HepG2 (cell line): ENCODE data around the gene PANK4. TPM values are rescaled to one million over a fixed set of nuclear protein-coding genes. Genes with fewer than 3 reads are reported as not detected.

Experiments used
- ATAC-seq: fragments of 200-7000 bp; cut with Tn5 transposase; 3 replicates; pipeline ENCODE4 v1.9.1; 2020; ENCODE audit warnings: mild to moderate bottlenecking, moderate library complexity
- BruUV-seq: library from RNA; stranded (reverse); fragments of 400-500 nt; replicated peaks from 2 replicates; lab custom pipeline; 2021; lab: Mats Ljungman, UMichigan
- CTCF ChIA-PET: fragments of 300-600 bp; formaldehyde crosslinking; extraction: SDS; loops from one replicate; lab custom pipeline; 2021; ENCODE audit warnings: low total read pairs, inconsistent platforms, low intra/inter-chr PET ratio; lab: Yijun Ruan, JAX
- POLR2A ChIA-PET: fragments of 350-600 bp; sonication (Branson Sonifier 250); formaldehyde crosslinking; loops from one replicate; lab custom pipeline; 2020; ENCODE audit warnings: antibody characterized with exemption, inconsistent platforms; lab: Yijun Ruan, JAX
- DNase-seq: peaks from one replicate; pipeline ENCODE4 v3.0.0-alpha.2; 2015; ENCODE audit warnings: low spot score
- FAIRE-seq: peaks from 3 replicates; lab custom pipeline; 2011; peaks lifted over from hg19 to GRCh38; lab: Jason Lieb, UNC
- H2AFZ ChIP-seq: one replicate; pipeline ENCODE4 v1.6.1; 2011; ENCODE audit warnings: low read length, inconsistent platforms
- H3K27ac ChIP-seq: fragments of 300-600 bp; 3 replicates; pipeline ENCODE4 v1.8.0; 2011; ENCODE audit warnings: mixed run types, mild to moderate bottlenecking, mixed read lengths, low read length, inconsistent platforms; ENCODE audit not compliant: insufficient read depth; ENCODE audit errors: extremely low read length
- H3K27me3 ChIP-seq, 2 experiments: fragments of 200-600 bp in 1 of 2; 2 replicates in 1 of 2; 3 replicates in 1 of 2; pipeline versions ENCODE4 v1.6.0 to v1.8.0; 2011; ENCODE audit warnings: low read length in 2 of 2, mild to moderate bottlenecking in 2 of 2, moderate library complexity in 2 of 2, inconsistent platforms in 1 of 2; ENCODE audit not compliant: insufficient read depth in 2 of 2, control insufficient read depth in 1 of 2
- H3K36me3 ChIP-seq, 2 experiments: fragments of 200-600 bp in 1 of 2; replicated peaks in 1 of 2; 2 replicates in 1 of 2; 3 replicates in 1 of 2; pipeline versions ENCODE4 v1.5.1 to v1.8.0; 2011; ENCODE audit warnings: low read length in 2 of 2, inconsistent platforms in 1 of 2; ENCODE audit not compliant: insufficient read depth in 2 of 2, control insufficient read depth in 1 of 2
- H3K4me1 ChIP-seq: 2 replicates; pipeline ENCODE4 v1.5.1; 2012; ENCODE audit warnings: low read length, inconsistent platforms; ENCODE audit not compliant: insufficient read depth
- H3K4me2 ChIP-seq: 2 replicates; pipeline ENCODE4 v1.6.0; 2011; ENCODE audit warnings: low read depth, low read length, inconsistent platforms
- H3K4me3 ChIP-seq, 3 experiments: fragments of 200-600 bp in 1 of 3; sonication (generic), shearing (Covaris generic) in 1 of 3; replicated peaks in 1 of 3; 2 replicates each; pipeline ENCODE4 v1.5.1; 2011 to 2016; ENCODE audit warnings: low read length in 3 of 3, inconsistent platforms in 2 of 3, low read depth in 2 of 3, mild to moderate bottlenecking in 2 of 3, control low read depth in 1 of 3, mixed read lengths in 1 of 3; ENCODE audit not compliant: insufficient read depth in 1 of 3
- H3K79me2 ChIP-seq: one replicate; pipeline ENCODE4 v1.6.1; 2011; ENCODE audit warnings: low read length, inconsistent platforms; ENCODE audit not compliant: insufficient read depth
- H3K9ac ChIP-seq: 2 replicates; pipeline ENCODE4 v1.6.0; 2011; ENCODE audit warnings: mild to moderate bottlenecking, low read depth, low read length, inconsistent platforms; ENCODE audit not compliant: insufficient read depth
- H3K9me3 ChIP-seq: 2 replicates; pipeline ENCODE4 v1.5.1; 2012; ENCODE audit warnings: mild to moderate bottlenecking, low read length
- H4K20me1 ChIP-seq: 2 replicates; pipeline ENCODE4 v1.6.0; 2011; ENCODE audit warnings: inconsistent platforms, mild to moderate bottlenecking, low read length, moderate library complexity; ENCODE audit not compliant: insufficient read depth
- CENPT ChIP-seq: sonication (generic); formaldehyde crosslinking; IDR thresholded peaks from 2 replicates; pipeline ENCODE4 v1.8.0; 2022; ENCODE audit warnings: low read depth, mild to moderate bottlenecking, moderate library complexity, missing genetic modification reagents
- GABPB1 ChIP-seq: IDR thresholded peaks from 2 replicates; pipeline ENCODE4 v1.6.1; 2016; ENCODE audit warnings: mild to moderate bottlenecking, missing genetic modification reagents, moderate library complexity, missing compliant biosample characterization
- HIVEP1 ChIP-seq: sonication (generic); formaldehyde crosslinking; IDR thresholded peaks from 2 replicates; pipeline ENCODE4 v1.4.0; 2020; ENCODE audit warnings: mild to moderate bottlenecking, missing genetic modification reagents
- HNRNPL ChIP-seq: fragments of 200-400 bp; formaldehyde crosslinking; IDR thresholded peaks from 2 replicates; pipeline ENCODE4 v1.6.1; 2017; ENCODE audit warnings: mild to moderate bottlenecking, low read depth, low read length
- HOXA3 ChIP-seq: sonication (generic); formaldehyde crosslinking; IDR thresholded peaks from 2 replicates; pipeline ENCODE4 v1.5.0; 2020; ENCODE audit warnings: missing genetic modification reagents
- IRX3 ChIP-seq: sonication (generic); formaldehyde crosslinking; IDR thresholded peaks from 2 replicates; pipeline ENCODE4 v1.8.1; 2023; ENCODE audit warnings: mild to moderate bottlenecking, low read depth, missing genetic modification reagents, borderline replicate concordance
- MAF1 ChIP-seq: sonication (generic); formaldehyde crosslinking; IDR thresholded peaks from 2 replicates; pipeline ENCODE4 v1.5.0; 2020; ENCODE audit warnings: missing genetic modification reagents, borderline replicate concordance
- NPAS2 ChIP-seq: sonication (generic); formaldehyde crosslinking; IDR thresholded peaks from 2 replicates; pipeline ENCODE4 v1.8.0; 2022; ENCODE audit warnings: mild to moderate bottlenecking, missing genetic modification reagents, borderline replicate concordance
- PAF1 ChIP-seq: IDR thresholded peaks from 2 replicates; pipeline ENCODE4 v1.6.1; 2016; ENCODE audit warnings: missing genetic modification reagents, missing compliant biosample characterization
- RBAK ChIP-seq: sonication (generic); formaldehyde crosslinking; IDR thresholded peaks from 2 replicates; pipeline ENCODE4 v1.5.1; 2020; ENCODE audit warnings: mild to moderate bottlenecking, missing genetic modification reagents
- SRSF9 ChIP-seq: fragments of 200-400 bp; formaldehyde crosslinking; IDR thresholded peaks from 2 replicates; pipeline ENCODE4 v1.6.1; 2018; ENCODE audit warnings: borderline replicate concordance, mild to moderate bottlenecking, low read depth, low read length; ENCODE audit not compliant: insufficient read depth, poor library complexity, severe bottlenecking
- THAP8 ChIP-seq: sonication (generic); formaldehyde crosslinking; IDR thresholded peaks from 2 replicates; pipeline ENCODE4 v1.5.1; 2020; ENCODE audit warnings: missing genetic modification reagents, mild to moderate bottlenecking, borderline replicate concordance
- ZC3H4 ChIP-seq: sonication (generic); formaldehyde crosslinking; IDR thresholded peaks from 2 replicates; pipeline ENCODE4 v1.4.0; 2020; ENCODE audit warnings: missing genetic modification reagents, borderline replicate concordance
- ZNF124 ChIP-seq: sonication (generic); formaldehyde crosslinking; IDR thresholded peaks from 2 replicates; pipeline ENCODE4 v1.4.0; 2020; ENCODE audit warnings: missing genetic modification reagents
- ZNF431 ChIP-seq: sonication (generic); formaldehyde crosslinking; IDR thresholded peaks from 2 replicates; pipeline ENCODE4 v1.9.0; 2022; ENCODE audit warnings: missing genetic modification reagents, low read depth, mild to moderate bottlenecking, borderline replicate concordance
- ZNF839 ChIP-seq: sonication (generic); formaldehyde crosslinking; IDR thresholded peaks from 2 replicates; pipeline ENCODE4 v1.4.0; 2020; ENCODE audit warnings: missing genetic modification reagents, mild to moderate bottlenecking, borderline replicate concordance
- ZSCAN25 ChIP-seq: sonication (generic); formaldehyde crosslinking; IDR thresholded peaks from 2 replicates; pipeline ENCODE4 v1.8.0; 2022; ENCODE audit warnings: mild to moderate bottlenecking, missing genetic modification reagents
- ZSCAN29 ChIP-seq: sonication (generic); formaldehyde crosslinking; conservative IDR thresholded peaks from 2 replicates; pipeline ENCODE4 v1.4.0; 2020; ENCODE audit warnings: mild to moderate bottlenecking, missing genetic modification reagents
- WGBS: methylation state at CpG from one replicate; pipeline ENCODE4 v1.1.6; 2017; ENCODE audit warnings: low lambda C conversion rate; 5-methylcytosine and 5-hydroxymethylcytosine counted together
- in situ Hi-C: cut with HindIII; loops from 2 replicates; pipeline ENCODE4 v1.10.0; 2017; ENCODE audit warnings: low pct_unique_long_range_greater_than_20kb; ENCODE audit not compliant: extremely low pct_ligation_motif_present
- intact Hi-C: fragments of 100-400 bp; cut with micrococcal nuclease; formaldehyde crosslinking; loops from one replicate; pipeline ENCODE4 v1.10.0; 2022; ENCODE audit not compliant: unreplicated experiment
- polyA plus RNA-seq, 8 experiments: library from polyadenylated mRNA; depleted of rRNA in 3 of 8; stranded (reverse) in 7 of 8; unstranded in 1 of 8; fragments of >200 nt; fragmentation: Illumina TruSeq in 4 of 8; extraction: Trizol in 4 of 8; gene quantifications; 2 replicates each; pipeline versions ENCODE4 v1.2.1 to v1.2.3, GENCODE V29; 2011 to 2016; ENCODE audit warnings: low read depth in 4 of 8, missing spikeins in 1 of 8, mixed read lengths in 1 of 8; ENCODE audit not compliant: insufficient read depth in 1 of 8
- total RNA-seq, 5 experiments: library from RNA; depleted of rRNA; stranded (reverse); fragments of >200 nt; fragmentation: Illumina TruSeq; extraction: Trizol; gene quantifications; 2 replicates each; pipeline ENCODE4 v1.2.3, GENCODE V29; 2016; ENCODE audit warnings: low read depth in 1 of 5
- TF ChIP-seq, protein P1 (sequence below): sonication (generic); formaldehyde crosslinking; IDR thresholded peaks from 2 replicates; pipeline ENCODE4 v1.8.1; 2023; ENCODE audit warnings: mild to moderate bottlenecking, missing genetic modification reagents

The PANK4 gene
- total and polyA plus RNA-seq, 2 of the 13 experiments (the other 11 are each of a cell fraction or from before 2014, with no cell fraction given), result 17.4 to 19.3 TPM

GRCh38 chr1:2532485-2533160 lies 6.2 kb upstream of the PANK4 start:
- no peaks in the 10 kb centered on the region for H4K20me1 ChIP-seq
- no peaks in the 10 kb centered on the region for H3K79me2 ChIP-seq
- no peak overlapping the region for H2AFZ ChIP-seq
- DNase-seq (no peak), FAIRE-seq (no peak), ATAC-seq (no peak)
- POLR2A ChIA-PET, result interaction anchor here (1.2 kb wide), 1 partner anchor 13 kb away, joined by 5 read pairs; no protein-coding TSS in a partner anchor
- no peak overlapping the region for H3K4me2 ChIP-seq
- in situ Hi-C loops, result no loop called here
- no peaks in the 10 kb centered on the region for H3K9me3 ChIP-seq
- H3K9ac ChIP-seq, result no peak overlapping the region
- BruUV-seq, result no TSS peak
- H3K4me3 ChIP-seq, result no peak overlapping the region
- peaks cover 25% of the 10 kb centered on the region for H3K4me1 ChIP-seq
- WGBS, result 17% methylated on average over 7 of the region's 23 CpGs
- CTCF ChIA-PET, result no interaction called here
- no peak for TF ChIP-seq MAF1
- no peak for TF ChIP-seq HIVEP1 (CRISPR knock-in tag)
- no peak for TF ChIP-seq IRX3
- TF ChIP-seq RBAK (CRISPR knock-in tag), result no peak
- no peak for TF ChIP-seq PAF1 (CRISPR knock-in tag)
- no peak for TF ChIP-seq ZNF839
- no peak for TF ChIP-seq SRSF9
- no peak for TF ChIP-seq GABPB1 (CRISPR knock-in tag)
- TF ChIP-seq ZC3H4 (CRISPR knock-in tag), result no peak
- TF ChIP-seq HOXA3, result no peak
- TF ChIP-seq THAP8, result no peak
- TF ChIP-seq ZSCAN25 (CRISPR knock-in tag), result no peak
- no peak for TF ChIP-seq NPAS2 (CRISPR knock-in tag)
- TF ChIP-seq, protein P1, sequence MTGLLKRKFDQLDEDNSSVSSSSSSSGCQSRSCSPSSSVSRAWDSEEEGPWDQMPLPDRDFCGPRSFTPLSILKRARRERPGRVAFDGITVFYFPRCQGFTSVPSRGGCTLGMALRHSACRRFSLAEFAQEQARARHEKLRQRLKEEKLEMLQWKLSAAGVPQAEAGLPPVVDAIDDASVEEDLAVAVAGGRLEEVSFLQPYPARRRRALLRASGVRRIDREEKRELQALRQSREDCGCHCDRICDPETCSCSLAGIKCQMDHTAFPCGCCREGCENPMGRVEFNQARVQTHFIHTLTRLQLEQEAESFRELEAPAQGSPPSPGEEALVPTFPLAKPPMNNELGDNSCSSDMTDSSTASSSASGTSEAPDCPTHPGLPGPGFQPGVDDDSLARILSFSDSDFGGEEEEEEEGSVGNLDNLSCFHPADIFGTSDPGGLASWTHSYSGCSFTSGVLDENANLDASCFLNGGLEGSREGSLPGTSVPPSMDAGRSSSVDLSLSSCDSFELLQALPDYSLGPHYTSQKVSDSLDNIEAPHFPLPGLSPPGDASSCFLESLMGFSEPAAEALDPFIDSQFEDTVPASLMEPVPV (CRISPR knock-in tag), result no peak
- no peak for TF ChIP-seq ZNF431 (CRISPR knock-in tag)
- no peak for TF ChIP-seq ZSCAN29
- TF ChIP-seq CENPT, result no peak
- no peak for TF ChIP-seq HNRNPL
- TF ChIP-seq ZNF124 (CRISPR knock-in tag), result no peak
- H3K27me3 ChIP-seq, result peaks cover 19 to 84% of the 10 kb centered on the region in 2 experiments
- intact Hi-C loops, result no loop called here
- H3K27ac ChIP-seq, result no peak overlapping the region
- no peaks in the 10 kb centered on the region for H3K36me3 ChIP-seq
